ENCODE results near the gene TLE3.

TLE3 gene

GRCh38 chr15:70031261-70031660 is 66.5 kb downstream of the TLE3 start:
- Histone ChIP-seq H3K27me3 (ENCODE audit: low read length) (no peaks in the 10 kb centered on the region), H3F3A (ENCODE audit: insufficient read depth) (no peaks in the 10 kb centered on the region; the same call in 1 of the 2 replicates), H3K9me3 (ENCODE audit: insufficient read depth, low read length) (no peaks in the 10 kb centered on the region), H3K4me2 (ENCODE audit: low read depth, low read length, poor library complexity, severe bottlenecking) (no peak overlapping the region), H2AFZ (ENCODE audit: low read depth, low read length, severe bottlenecking) (no peak overlapping the region), H3K79me2 (ENCODE audit: insufficient read depth, low read length) (no peaks in the 10 kb centered on the region), H3K9me2 (replicated peaks; ENCODE audit: insufficient read depth, low read length) (no peaks in the 10 kb centered on the region), H3K9ac (ENCODE audit: low read length) (no peak overlapping the region), H4K20me1 (ENCODE audit: low read depth, low read length) (no peaks in the 10 kb centered on the region), H3K27ac (ENCODE audit: low read depth, low read length) (no peak overlapping the region), H3K4me3 (ENCODE audit: insufficient read depth, low read length, poor library complexity, severe bottlenecking) (no peak overlapping the region), H3K36me3 (ENCODE audit: low read length) (no peaks in the 10 kb centered on the region)
- TF ChIP-seq, protein P1, sequence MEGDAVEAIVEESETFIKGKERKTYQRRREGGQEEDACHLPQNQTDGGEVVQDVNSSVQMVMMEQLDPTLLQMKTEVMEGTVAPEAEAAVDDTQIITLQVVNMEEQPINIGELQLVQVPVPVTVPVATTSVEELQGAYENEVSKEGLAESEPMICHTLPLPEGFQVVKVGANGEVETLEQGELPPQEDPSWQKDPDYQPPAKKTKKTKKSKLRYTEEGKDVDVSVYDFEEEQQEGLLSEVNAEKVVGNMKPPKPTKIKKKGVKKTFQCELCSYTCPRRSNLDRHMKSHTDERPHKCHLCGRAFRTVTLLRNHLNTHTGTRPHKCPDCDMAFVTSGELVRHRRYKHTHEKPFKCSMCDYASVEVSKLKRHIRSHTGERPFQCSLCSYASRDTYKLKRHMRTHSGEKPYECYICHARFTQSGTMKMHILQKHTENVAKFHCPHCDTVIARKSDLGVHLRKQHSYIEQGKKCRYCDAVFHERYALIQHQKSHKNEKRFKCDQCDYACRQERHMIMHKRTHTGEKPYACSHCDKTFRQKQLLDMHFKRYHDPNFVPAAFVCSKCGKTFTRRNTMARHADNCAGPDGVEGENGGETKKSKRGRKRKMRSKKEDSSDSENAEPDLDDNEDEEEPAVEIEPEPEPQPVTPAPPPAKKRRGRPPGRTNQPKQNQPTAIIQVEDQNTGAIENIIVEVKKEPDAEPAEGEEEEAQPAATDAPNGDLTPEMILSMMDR (IDR thresholded peaks at IDR 0.05; ENCODE audit: insufficient read depth, low read length, poor library complexity, severe bottlenecking), result no peak
- no peak for TF ChIP-seq EZH2phosphoT487 (conservative IDR thresholded peaks at IDR 0.05; ENCODE audit: low read length)

DNA sequence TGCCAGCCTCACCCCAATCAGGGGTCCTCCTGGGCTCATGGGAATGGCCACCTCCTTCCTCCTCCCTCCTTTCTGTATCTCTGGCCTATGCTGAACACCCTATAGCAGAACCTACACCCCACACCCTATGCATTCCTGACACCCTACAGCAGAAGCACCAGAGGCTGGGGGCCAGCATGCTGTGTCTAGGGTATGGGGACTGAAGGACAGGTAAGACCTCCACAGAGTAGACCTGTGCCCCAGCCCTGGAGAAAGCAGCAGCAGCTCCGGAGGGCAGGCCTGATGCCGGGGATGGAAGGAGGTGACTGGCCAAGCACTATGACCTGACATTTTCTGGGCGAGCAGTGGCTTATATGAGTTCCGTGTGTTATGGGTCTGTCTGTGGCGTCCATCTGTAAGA is 66.9 kb downstream of the TLE3 start:
- Histone ChIP-seq H4K20me1 (ENCODE audit: low read depth, low read length) (no peaks in the 10 kb centered on the region), H2AFZ (ENCODE audit: low read depth, low read length, severe bottlenecking) (no peak overlapping the region), H3K4me2 (ENCODE audit: low read depth, low read length, poor library complexity, severe bottlenecking) (no peak overlapping the region), H3K27ac (ENCODE audit: low read depth, low read length) (no peak overlapping the region), H3K36me3 (ENCODE audit: low read length) (no peaks in the 10 kb centered on the region), H3F3A (ENCODE audit: insufficient read depth) (no peaks in the 10 kb centered on the region; the same call in 1 of the 2 replicates), H3K9ac (ENCODE audit: low read length) (no peak overlapping the region), H3K9me2 (replicated peaks; ENCODE audit: insufficient read depth, low read length) (no peaks in the 10 kb centered on the region), H3K79me2 (ENCODE audit: insufficient read depth, low read length) (no peaks in the 10 kb centered on the region), H3K9me3 (ENCODE audit: insufficient read depth, low read length) (no peaks in the 10 kb centered on the region), H3K27me3 (ENCODE audit: low read length) (no peaks in the 10 kb centered on the region), H3K4me3 (ENCODE audit: insufficient read depth, low read length, poor library complexity, severe bottlenecking) (no peak overlapping the region)
- TF ChIP-seq, protein P1 (IDR thresholded peaks at IDR 0.05; ENCODE audit: insufficient read depth, low read length, poor library complexity, severe bottlenecking), result no peak
- no peak for TF ChIP-seq EZH2phosphoT487 (conservative IDR thresholded peaks at IDR 0.05; ENCODE audit: low read length)

- Histone ChIP-seq H3K4me3 (ENCODE audit: insufficient read depth, low read length, poor library complexity, severe bottlenecking) (no peak overlapping the region), H3K36me3 (ENCODE audit: low read length) (no peaks in the 10 kb centered on the region), H3K79me2 (ENCODE audit: insufficient read depth, low read length) (no peaks in the 10 kb centered on the region), H3K27ac (ENCODE audit: low read depth, low read length) (no peak overlapping the region), H3K9me3 (ENCODE audit: insufficient read depth, low read length) (no peaks in the 10 kb centered on the region), H3K27me3 (ENCODE audit: low read length) (no peaks in the 10 kb centered on the region), H3K9me2 (replicated peaks; ENCODE audit: insufficient read depth, low read length) (no peaks in the 10 kb centered on the region), H2AFZ (ENCODE audit: low read depth, low read length, severe bottlenecking) (no peak overlapping the region), H3K9ac (ENCODE audit: low read length) (no peak overlapping the region), H3F3A (ENCODE audit: insufficient read depth) (no peaks in the 10 kb centered on the region), H3K4me2 (ENCODE audit: low read depth, low read length, poor library complexity, severe bottlenecking) (no peak overlapping the region), H4K20me1 (ENCODE audit: low read depth, low read length) (no peaks in the 10 kb centered on the region)
- TF ChIP-seq, protein P1 (IDR thresholded peaks at IDR 0.05; ENCODE audit: insufficient read depth, low read length, poor library complexity, severe bottlenecking), result no peak
- no peak for TF ChIP-seq EZH2phosphoT487 (conservative IDR thresholded peaks at IDR 0.05; ENCODE audit: low read length)
Measured at GRCh38 chr15:70029297-70029701, 68.4 kb downstream of the TLE3 start.
